ENCODE results near the gene PRKAR2B.

DNA sequence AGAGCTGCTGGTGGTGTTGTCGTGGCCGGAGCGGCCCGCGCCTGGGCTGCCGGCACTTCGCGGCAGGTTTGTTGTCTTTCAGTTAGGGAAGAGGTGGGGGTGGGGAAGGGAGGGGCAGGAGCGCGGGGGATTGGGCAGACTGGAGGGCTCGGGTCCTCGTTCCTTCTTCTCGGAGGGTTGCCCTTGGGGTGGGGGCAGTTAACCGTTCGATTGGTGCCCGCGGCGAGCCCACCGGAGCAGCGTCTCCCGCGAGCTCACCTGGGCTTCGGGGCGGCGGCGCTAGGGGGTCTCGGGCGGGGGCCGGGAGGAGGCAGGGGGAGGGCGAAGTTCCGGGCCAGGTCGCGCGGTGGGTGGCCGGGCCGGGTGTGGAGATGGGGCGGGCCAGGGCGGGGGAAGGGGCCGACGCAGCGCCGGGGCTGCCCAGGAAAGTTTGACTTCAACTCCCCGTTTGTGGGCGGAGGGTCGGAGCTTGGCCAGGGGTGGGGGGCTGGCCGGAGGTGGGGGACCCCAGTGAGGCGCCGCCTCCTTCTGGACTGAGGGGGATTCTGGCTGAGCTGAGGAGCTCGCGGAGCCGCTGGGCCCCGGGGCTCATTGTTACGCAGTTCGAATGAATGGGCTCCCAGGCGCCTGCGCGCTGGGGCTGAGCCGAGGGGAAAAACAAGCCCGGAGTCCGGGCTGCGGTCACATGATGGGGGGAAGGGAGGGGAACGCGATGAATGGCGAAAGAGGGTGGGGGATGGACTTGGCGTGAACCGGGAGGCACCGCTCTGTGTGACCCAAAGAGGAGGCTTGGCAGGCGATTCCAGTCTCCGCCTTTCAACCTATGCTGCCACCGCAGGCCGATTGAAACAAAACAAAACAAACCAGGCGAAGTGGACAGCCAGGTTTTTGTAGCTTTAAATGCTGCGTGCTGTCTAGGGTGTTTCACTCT, 124.9 kb downstream of the PRKAR2B start:
- TF ChIP-seq, protein P1, sequence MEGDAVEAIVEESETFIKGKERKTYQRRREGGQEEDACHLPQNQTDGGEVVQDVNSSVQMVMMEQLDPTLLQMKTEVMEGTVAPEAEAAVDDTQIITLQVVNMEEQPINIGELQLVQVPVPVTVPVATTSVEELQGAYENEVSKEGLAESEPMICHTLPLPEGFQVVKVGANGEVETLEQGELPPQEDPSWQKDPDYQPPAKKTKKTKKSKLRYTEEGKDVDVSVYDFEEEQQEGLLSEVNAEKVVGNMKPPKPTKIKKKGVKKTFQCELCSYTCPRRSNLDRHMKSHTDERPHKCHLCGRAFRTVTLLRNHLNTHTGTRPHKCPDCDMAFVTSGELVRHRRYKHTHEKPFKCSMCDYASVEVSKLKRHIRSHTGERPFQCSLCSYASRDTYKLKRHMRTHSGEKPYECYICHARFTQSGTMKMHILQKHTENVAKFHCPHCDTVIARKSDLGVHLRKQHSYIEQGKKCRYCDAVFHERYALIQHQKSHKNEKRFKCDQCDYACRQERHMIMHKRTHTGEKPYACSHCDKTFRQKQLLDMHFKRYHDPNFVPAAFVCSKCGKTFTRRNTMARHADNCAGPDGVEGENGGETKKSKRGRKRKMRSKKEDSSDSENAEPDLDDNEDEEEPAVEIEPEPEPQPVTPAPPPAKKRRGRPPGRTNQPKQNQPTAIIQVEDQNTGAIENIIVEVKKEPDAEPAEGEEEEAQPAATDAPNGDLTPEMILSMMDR (IDR thresholded peaks at IDR 0.05; ENCODE audit: poor library complexity, severe bottlenecking): peak; percentile 35
- TF ChIP-seq EZH2 (IDR thresholded peaks at IDR 0.05; ENCODE audit: borderline replicate concordance, insufficient read depth, low read length, poor library complexity, severe bottlenecking): no peak
- peak; percentile 60 for TF ChIP-seq EP300 (conservative IDR thresholded peaks at IDR 0.05; ENCODE audit: poor library complexity, severe bottlenecking)
- peak; percentile 61 for TF ChIP-seq POLR2AphosphoS5 (IDR thresholded peaks at IDR 0.05)
- TF ChIP-seq, protein P2, sequence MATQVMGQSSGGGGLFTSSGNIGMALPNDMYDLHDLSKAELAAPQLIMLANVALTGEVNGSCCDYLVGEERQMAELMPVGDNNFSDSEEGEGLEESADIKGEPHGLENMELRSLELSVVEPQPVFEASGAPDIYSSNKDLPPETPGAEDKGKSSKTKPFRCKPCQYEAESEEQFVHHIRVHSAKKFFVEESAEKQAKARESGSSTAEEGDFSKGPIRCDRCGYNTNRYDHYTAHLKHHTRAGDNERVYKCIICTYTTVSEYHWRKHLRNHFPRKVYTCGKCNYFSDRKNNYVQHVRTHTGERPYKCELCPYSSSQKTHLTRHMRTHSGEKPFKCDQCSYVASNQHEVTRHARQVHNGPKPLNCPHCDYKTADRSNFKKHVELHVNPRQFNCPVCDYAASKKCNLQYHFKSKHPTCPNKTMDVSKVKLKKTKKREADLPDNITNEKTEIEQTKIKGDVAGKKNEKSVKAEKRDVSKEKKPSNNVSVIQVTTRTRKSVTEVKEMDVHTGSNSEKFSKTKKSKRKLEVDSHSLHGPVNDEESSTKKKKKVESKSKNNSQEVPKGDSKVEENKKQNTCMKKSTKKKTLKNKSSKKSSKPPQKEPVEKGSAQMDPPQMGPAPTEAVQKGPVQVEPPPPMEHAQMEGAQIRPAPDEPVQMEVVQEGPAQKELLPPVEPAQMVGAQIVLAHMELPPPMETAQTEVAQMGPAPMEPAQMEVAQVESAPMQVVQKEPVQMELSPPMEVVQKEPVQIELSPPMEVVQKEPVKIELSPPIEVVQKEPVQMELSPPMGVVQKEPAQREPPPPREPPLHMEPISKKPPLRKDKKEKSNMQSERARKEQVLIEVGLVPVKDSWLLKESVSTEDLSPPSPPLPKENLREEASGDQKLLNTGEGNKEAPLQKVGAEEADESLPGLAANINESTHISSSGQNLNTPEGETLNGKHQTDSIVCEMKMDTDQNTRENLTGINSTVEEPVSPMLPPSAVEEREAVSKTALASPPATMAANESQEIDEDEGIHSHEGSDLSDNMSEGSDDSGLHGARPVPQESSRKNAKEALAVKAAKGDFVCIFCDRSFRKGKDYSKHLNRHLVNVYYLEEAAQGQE (IDR thresholded peaks at IDR 0.05; ENCODE audit: borderline replicate concordance): peak; percentile 59
